ENCODE results near the gene PGPEP1. TPM values are rescaled to one million over a fixed set of nuclear protein-coding genes. Genes with fewer than 3 reads are reported as not detected.
"Not testable (repeated sequence)": the region's sequence is repeated elsewhere in the genome, so short reads cannot be mapped to it uniquely, and the experiment has no call there.

The PGPEP1 gene
- total and polyA plus RNA-seq, 2 donors, result 13.3 to 14.8 TPM

DNA sequence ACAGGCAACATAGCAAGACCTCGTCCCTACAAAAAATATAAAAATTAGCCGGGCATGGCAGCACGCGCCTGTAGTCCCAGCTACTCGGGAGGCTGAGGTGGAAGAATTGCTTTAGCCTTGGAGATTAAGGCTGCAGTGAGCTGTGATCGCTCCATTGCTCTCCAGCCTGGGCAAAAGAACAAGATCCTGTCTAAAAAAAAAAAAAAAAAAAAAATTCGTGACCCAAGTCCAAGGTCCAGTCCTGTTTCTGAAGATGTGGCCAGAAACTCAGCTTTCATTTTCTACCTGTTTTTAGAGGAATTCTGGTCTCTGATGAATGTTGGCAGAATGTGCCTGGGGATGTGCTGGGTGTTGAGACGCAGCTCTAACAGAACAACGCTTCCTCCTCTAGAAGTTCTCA, 1.9 kb upstream of the PGPEP1 start:
- 97% methylated on average over 9 of the region's 9 CpGs for whole genome bisulfite sequencing
- Histone ChIP-seq H3K9me3 (ENCODE audit: control insufficient read depth in 2 of 2, insufficient read depth in 1 of 2, low read length in 1 of 2) (no peaks in the 10 kb centered on the region), H3K36me3 (ENCODE audit: control insufficient read depth in 2 of 2, insufficient read depth in 2 of 2, low read length in 1 of 2) (peaks cover 0 to 8% of the 10 kb centered on the region in 2 donors), H3K27me3 (ENCODE audit: control insufficient read depth in 2 of 2, insufficient read depth in 1 of 2, low read length in 1 of 2) (no peaks in the 10 kb centered on the region), H3K27ac (ENCODE audit: low read depth in 1 of 2, low read length in 1 of 2) (no peak overlapping the region), H3K4me3 (ENCODE audit: low read length in 2 of 2) (no peak overlapping the region), H3K4me1 (ENCODE audit: control insufficient read depth in 2 of 2, insufficient read depth in 2 of 2, low read length in 2 of 2) (peaks cover 0 to 19% of the 10 kb centered on the region in 2 donors)
- no peak for DNase-seq (ENCODE audit: low read depth in 6 of 9, low spot score in 9 of 9)

DNA sequence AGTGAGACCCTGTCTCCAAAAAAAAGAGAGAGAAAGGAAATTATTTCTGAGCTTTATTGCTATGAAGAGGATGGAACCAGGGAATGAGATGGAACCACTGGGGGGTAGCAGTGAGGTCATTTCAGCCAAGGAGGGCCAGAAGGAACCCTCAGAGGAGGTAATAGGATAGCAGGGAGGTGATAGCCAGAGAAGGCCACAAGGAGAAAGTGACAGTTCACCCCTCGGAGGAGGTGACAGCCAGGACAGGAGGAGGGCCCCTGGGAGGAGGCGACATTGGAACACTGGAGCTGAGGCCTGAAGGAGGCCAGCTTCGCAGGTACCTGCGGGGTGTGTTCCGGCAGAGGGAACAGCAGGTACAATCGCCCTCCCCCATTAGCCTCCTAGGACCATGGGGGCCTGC, 675 bp upstream of the PGPEP1 start:
- DNase-seq (ENCODE audit: low read depth in 6 of 9, low spot score in 9 of 9), result no peak
- Histone ChIP-seq H3K4me3 (ENCODE audit: low read length in 2 of 2) (peak overlapping the region in 1 of 2 donors; percentile 91), H3K36me3 (ENCODE audit: control insufficient read depth in 2 of 2, insufficient read depth in 2 of 2, low read length in 1 of 2) (peaks cover 0 to 11% of the 10 kb centered on the region in 2 donors), H3K27ac (ENCODE audit: low read depth in 1 of 2, low read length in 1 of 2) (no peak overlapping the region), H3K9me3 (ENCODE audit: control insufficient read depth in 2 of 2, insufficient read depth in 1 of 2, low read length in 1 of 2) (no peaks in the 10 kb centered on the region), H3K27me3 (ENCODE audit: control insufficient read depth in 2 of 2, insufficient read depth in 1 of 2, low read length in 1 of 2) (no peaks in the 10 kb centered on the region), H3K4me1 (ENCODE audit: control insufficient read depth in 2 of 2, insufficient read depth in 2 of 2, low read length in 2 of 2) (peaks cover 0 to 19% of the 10 kb centered on the region in 2 donors)
- 69% methylated on average over 6 of the region's 6 CpGs for WGBS

DNA sequence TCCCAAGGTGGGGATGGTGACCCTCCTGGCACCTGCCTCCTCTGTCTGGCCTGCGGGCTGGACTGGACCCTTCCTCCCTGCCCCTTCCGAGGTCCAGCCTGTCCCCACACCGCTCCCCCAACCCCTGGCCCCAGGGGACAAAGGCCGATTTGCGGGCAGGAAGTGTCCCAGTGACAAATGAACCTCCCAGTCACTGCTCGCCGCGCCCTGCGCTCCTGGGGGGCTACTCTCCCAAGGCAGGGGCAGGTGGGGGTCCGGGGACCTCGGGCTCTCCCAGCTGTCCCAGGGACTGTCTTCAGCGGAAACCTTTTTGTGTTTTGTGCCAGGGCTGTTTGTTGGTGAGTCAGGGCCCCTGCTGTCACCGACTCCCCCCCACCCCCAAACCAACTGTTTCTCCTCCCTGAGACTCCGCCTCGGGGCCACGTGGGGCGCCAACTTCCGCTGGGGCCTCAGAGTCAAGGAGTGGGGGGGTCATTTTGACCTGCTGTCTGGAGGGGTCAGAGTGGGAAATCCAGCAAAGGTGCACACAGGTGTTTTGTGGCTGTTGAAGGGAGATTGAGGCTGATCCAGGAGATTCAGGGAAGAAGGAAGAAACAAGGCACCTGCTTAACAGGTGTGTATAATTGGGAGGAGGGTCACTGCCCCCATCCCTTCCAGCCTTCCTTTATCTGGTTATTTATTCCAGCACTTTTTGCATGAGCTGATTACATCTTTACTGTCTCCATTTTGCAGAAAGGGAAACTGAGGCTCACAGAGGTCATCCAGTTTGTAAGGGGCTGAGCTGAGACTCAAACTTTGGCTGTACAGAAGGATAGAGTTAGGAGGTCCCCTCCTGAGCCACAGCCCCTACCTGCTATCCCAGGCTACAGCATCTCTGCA, 831 bp downstream of the PGPEP1 start:
- peak overlapping the region; percentile 83 to 88 for H3K27ac ChIP-seq (ENCODE audit: low read depth in 1 of 2, low read length in 1 of 2)
- peaks cover 3 to 14% of the 10 kb centered on the region in 2 donors for H3K36me3 ChIP-seq (ENCODE audit: control insufficient read depth in 2 of 2, insufficient read depth in 2 of 2, low read length in 1 of 2)
- no peaks in the 10 kb centered on the region for H3K27me3 ChIP-seq (ENCODE audit: control insufficient read depth in 2 of 2, insufficient read depth in 1 of 2, low read length in 1 of 2)
- DNase-seq (ENCODE audit: low read depth in 6 of 9, low spot score in 9 of 9), result peak in 5 of 9 donors; percentile 43 to 78 (median 65)
- H3K4me1 ChIP-seq (ENCODE audit: control insufficient read depth in 2 of 2, insufficient read depth in 2 of 2, low read length in 2 of 2), result peaks cover 0 to 19% of the 10 kb centered on the region in 2 donors
- H3K4me3 ChIP-seq (ENCODE audit: low read length in 2 of 2), result peak overlapping the region; percentile 77 to 91
- WGBS, result 1% methylated on average over 18 of the region's 18 CpGs
- H3K9me3 ChIP-seq (ENCODE audit: control insufficient read depth in 2 of 2, insufficient read depth in 1 of 2, low read length in 1 of 2), result no peaks in the 10 kb centered on the region

DNA sequence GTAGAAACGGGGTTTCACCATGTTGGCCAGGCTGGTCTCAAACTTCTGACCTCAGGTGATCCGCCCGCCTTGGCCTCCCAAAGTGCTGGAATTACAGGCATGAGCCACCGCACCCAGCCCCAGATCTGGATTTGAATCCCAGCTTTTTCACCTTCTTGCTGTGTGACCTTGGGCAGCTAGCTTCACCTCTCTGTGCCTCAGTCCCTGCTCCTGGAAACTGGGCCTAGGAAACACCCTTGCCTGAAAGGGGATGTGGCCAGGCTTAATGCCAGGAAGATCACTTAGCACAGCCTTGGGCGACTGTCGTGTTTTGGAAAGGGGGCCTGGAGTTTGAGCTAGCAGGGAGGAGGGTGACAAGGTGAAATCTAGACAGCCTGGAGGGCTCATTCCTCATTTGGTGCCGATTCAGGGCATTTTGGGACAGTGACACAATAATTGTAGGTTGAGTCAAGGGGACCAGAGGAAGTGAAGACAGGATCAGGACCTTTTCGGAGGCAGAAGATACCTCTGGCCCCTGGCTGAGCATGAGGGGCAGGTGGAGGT, 1.8 kb downstream of the PGPEP1 start:
- H3K27me3 ChIP-seq (ENCODE audit: control insufficient read depth in 2 of 2, insufficient read depth in 1 of 2, low read length in 1 of 2), result no peaks in the 10 kb centered on the region
- no peak for DNase-seq (ENCODE audit: low read depth in 6 of 9, low spot score in 9 of 9)
- no peak overlapping the region for H3K4me3 ChIP-seq (ENCODE audit: low read length in 2 of 2)
- H3K27ac ChIP-seq (ENCODE audit: low read depth in 1 of 2, low read length in 1 of 2), result no peak overlapping the region
- H3K36me3 ChIP-seq (ENCODE audit: control insufficient read depth in 2 of 2, insufficient read depth in 2 of 2, low read length in 1 of 2), result peaks cover 3 to 14% of the 10 kb centered on the region in 2 donors
- peaks cover 0 to 19% of the 10 kb centered on the region in 2 donors for H3K4me1 ChIP-seq (ENCODE audit: control insufficient read depth in 2 of 2, insufficient read depth in 2 of 2, low read length in 2 of 2)
- H3K9me3 ChIP-seq (ENCODE audit: control insufficient read depth in 2 of 2, insufficient read depth in 1 of 2, low read length in 1 of 2), result no peaks in the 10 kb centered on the region
- WGBS, result 94% methylated on average over 8 of the region's 8 CpGs

DNA sequence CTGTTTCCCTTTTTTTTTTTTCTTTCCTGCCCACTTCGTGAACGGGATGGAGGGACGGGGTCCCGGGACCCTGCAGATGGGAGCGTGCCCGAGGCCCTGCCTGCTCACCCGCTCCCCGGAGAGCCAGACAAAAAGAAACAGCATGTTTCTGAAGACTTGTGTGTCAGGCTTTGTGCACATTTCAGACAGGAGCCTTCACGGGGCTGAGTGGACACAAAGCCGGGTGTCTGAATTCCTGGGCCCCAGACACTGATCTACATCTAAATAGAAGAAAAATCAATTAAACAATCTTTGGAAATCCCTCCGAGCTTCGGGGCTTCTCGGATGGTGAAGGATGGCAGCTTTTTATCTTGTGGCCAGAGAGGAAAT, 4.2 kb downstream of the PGPEP1 start:
- no peak overlapping the region for H3K27ac ChIP-seq (ENCODE audit: low read depth in 1 of 2, low read length in 1 of 2)
- DNase-seq (ENCODE audit: low read depth in 6 of 9, low spot score in 9 of 9), result no peak

DNA sequence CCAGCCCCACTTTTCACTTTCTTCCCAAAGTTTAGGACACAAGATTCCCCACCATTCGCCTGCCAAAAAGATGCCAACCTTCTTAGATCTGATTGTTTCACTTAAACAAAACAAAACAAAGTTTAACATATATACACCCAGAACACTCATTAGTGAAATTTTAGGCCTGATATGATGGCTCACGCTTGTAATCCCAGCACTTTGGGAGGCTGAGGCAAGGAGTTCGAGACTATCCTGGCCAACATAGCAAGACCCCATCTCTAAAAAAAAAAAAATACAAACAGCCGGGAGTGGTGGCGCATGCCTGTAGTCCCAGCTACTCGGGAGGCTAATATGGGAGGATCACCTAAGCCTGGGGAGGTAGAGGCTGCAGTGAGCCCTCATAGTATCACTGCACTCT, 4.9 kb downstream of the PGPEP1 start:
- Histone ChIP-seq H3K36me3 (ENCODE audit: control insufficient read depth in 2 of 2, insufficient read depth in 2 of 2, low read length in 1 of 2) (peaks cover 6 to 23% of the 10 kb centered on the region in 2 donors), H3K27me3 (ENCODE audit: control insufficient read depth in 2 of 2, insufficient read depth in 1 of 2, low read length in 1 of 2) (no peaks in the 10 kb centered on the region), H3K27ac (ENCODE audit: low read depth in 1 of 2, low read length in 1 of 2) (no peak overlapping the region), H3K4me3 (ENCODE audit: low read length in 2 of 2) (no peak overlapping the region), H3K9me3 (ENCODE audit: control insufficient read depth in 2 of 2, insufficient read depth in 1 of 2, low read length in 1 of 2) (peaks cover 0 to 3% of the 10 kb centered on the region in 2 donors), H3K4me1 (ENCODE audit: control insufficient read depth in 2 of 2, insufficient read depth in 2 of 2, low read length in 2 of 2) (peaks cover 0 to 12% of the 10 kb centered on the region in 2 donors)
- no peak for DNase-seq (ENCODE audit: low read depth in 6 of 9, low spot score in 9 of 9)
- 97% methylated on average over 6 of the region's 6 CpGs for WGBS

More for the DNA sequence above, 4.2 kb downstream of the PGPEP1 start:
- Histone ChIP-seq H3K9me3 (ENCODE audit: control insufficient read depth in 2 of 2, insufficient read depth in 1 of 2, low read length in 1 of 2) (peaks cover 0 to 3% of the 10 kb centered on the region in 2 donors), H3K4me3 (ENCODE audit: low read length in 2 of 2) (no peak overlapping the region), H3K36me3 (ENCODE audit: control insufficient read depth in 2 of 2, insufficient read depth in 2 of 2, low read length in 1 of 2) (peaks cover 3 to 23% of the 10 kb centered on the region in 2 donors), H3K4me1 (ENCODE audit: control insufficient read depth in 2 of 2, insufficient read depth in 2 of 2, low read length in 2 of 2) (peaks cover 0 to 19% of the 10 kb centered on the region in 2 donors), H3K27me3 (ENCODE audit: control insufficient read depth in 2 of 2, insufficient read depth in 1 of 2, low read length in 1 of 2) (no peaks in the 10 kb centered on the region)
- 91% methylated on average over 13 of the region's 13 CpGs for WGBS

DNA sequence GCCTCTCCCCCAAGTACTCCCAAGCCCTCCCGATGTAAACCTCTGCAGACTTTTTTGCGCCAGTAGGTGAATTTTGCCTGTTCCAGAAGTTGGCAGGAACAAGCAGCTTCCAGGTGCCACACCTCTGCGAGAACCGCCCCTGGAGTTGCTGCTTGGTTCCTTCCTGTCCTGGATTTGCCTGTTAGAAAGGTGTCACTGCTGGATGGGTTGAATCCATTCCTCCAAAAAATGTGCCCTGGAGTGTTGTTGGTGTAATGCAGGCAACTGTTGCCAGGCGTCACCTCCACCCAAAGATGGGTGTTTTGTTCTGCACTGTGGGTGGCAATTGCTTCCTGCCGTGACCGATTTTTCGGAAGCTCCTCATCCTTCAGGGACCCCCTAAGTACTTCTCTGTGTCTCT, 5.7 kb downstream of the PGPEP1 start:
- H3K4me1 ChIP-seq (ENCODE audit: control insufficient read depth in 2 of 2, insufficient read depth in 2 of 2, low read length in 2 of 2), result peaks cover 0 to 8% of the 10 kb centered on the region in 2 donors
- no peaks in the 10 kb centered on the region for H3K27me3 ChIP-seq (ENCODE audit: control insufficient read depth in 2 of 2, insufficient read depth in 1 of 2, low read length in 1 of 2)
- H3K4me3 ChIP-seq (ENCODE audit: low read length in 2 of 2), result no peak overlapping the region
- no peak overlapping the region for H3K27ac ChIP-seq (ENCODE audit: low read depth in 1 of 2, low read length in 1 of 2)
- H3K9me3 ChIP-seq (ENCODE audit: control insufficient read depth in 2 of 2, insufficient read depth in 1 of 2, low read length in 1 of 2), result peaks cover 0 to 3% of the 10 kb centered on the region in 2 donors
- no peak for DNase-seq (ENCODE audit: low read depth in 6 of 9, low spot score in 9 of 9)
- 91% methylated on average over 8 of the region's 8 CpGs for WGBS
- peaks cover 8 to 23% of the 10 kb centered on the region in 2 donors for H3K36me3 ChIP-seq (ENCODE audit: control insufficient read depth in 2 of 2, insufficient read depth in 2 of 2, low read length in 1 of 2)

DNA sequence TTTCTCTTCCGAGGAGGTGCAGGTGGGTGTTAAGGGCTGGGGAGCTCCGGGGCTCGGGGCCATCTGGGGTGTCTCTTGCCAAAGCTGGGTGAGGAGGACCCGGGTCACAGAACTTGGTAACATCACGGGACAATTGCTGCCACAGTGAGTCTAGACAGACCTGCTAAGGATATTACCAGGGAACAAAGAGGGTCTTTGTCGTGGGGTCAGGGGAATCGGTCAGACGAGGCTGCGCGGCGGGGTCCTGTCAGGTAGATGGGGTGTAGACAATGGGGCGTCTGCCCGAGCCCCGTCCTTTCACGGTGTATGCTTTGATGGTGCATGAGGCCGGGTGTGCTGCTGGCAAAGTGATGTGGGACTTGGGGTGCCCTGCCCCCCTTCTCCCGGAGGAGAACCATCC, 7.8 kb downstream of the PGPEP1 start:
- Histone ChIP-seq H3K36me3 (ENCODE audit: control insufficient read depth in 2 of 2, insufficient read depth in 2 of 2, low read length in 1 of 2) (peaks cover 8 to 15% of the 10 kb centered on the region in 2 donors), H3K9me3 (ENCODE audit: control insufficient read depth in 2 of 2, insufficient read depth in 1 of 2, low read length in 1 of 2) (peaks cover 0 to 3% of the 10 kb centered on the region in 2 donors), H3K4me1 (ENCODE audit: control insufficient read depth in 2 of 2, insufficient read depth in 2 of 2, low read length in 2 of 2) (no peaks in the 10 kb centered on the region), H3K27ac (ENCODE audit: low read depth in 1 of 2, low read length in 1 of 2) (no peak overlapping the region), H3K27me3 (ENCODE audit: control insufficient read depth in 2 of 2, insufficient read depth in 1 of 2, low read length in 1 of 2) (no peaks in the 10 kb centered on the region), H3K4me3 (ENCODE audit: low read length in 2 of 2) (no peak overlapping the region)
- DNase-seq (ENCODE audit: low read depth in 6 of 9, low spot score in 9 of 9), result no peak
- 96% methylated on average over 17 of the region's 17 CpGs for WGBS

DNA sequence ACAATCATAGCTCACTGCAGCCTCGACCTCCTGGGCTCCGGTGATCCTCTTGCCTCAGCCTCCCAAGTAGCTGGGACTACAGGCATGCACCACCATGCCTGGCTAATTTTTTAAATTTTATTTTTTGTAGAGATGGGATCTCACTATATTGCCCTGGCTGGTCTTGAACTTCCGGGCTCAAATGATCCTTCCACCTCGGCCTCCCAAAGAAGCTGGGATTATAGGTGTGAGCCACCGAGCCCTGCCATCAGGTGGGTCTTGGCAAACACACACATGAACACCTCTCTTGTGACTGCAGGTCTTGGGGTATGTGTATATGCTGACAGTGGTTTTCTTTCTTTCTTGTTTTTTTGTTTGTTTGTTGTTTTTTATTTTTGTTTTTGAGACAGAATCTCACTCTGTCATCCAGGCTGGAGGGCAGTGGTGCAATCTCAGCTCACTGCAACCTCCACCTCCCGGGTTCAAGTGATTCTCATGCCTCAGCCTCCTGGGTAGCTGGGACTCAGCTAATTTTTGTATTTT, 8.5 kb downstream of the PGPEP1 start:
- not testable (repeated sequence) for H3K4me1 ChIP-seq (ENCODE audit: control insufficient read depth in 2 of 2, insufficient read depth in 2 of 2, low read length in 2 of 2); H3K4me3 ChIP-seq (ENCODE audit: low read length in 2 of 2); H3K27ac ChIP-seq (ENCODE audit: low read depth in 1 of 2, low read length in 1 of 2); DNase-seq (ENCODE audit: low read depth in 6 of 9, low spot score in 9 of 9); H3K9me3 ChIP-seq (ENCODE audit: control insufficient read depth in 2 of 2, insufficient read depth in 1 of 2, low read length in 1 of 2); H3K27me3 ChIP-seq (ENCODE audit: control insufficient read depth in 2 of 2, insufficient read depth in 1 of 2, low read length in 1 of 2)
- H3K36me3 ChIP-seq (ENCODE audit: control insufficient read depth in 2 of 2, insufficient read depth in 2 of 2, low read length in 1 of 2), result peaks cover 8 to 15% of the 10 kb centered on the region in 2 donors
- 96% methylated on average over 6 of the region's 6 CpGs for WGBS

Data from thymus (tissue), 11 donors.